ENCODE results near the gene DPH1. TPM values are rescaled to one million over a fixed set of nuclear protein-coding genes. Genes with fewer than 3 reads are reported as not detected.

The DPH1 gene
- total RNA-seq, 2 donors from 2014 or later = 31.1 to 48.3 TPM

DNA sequence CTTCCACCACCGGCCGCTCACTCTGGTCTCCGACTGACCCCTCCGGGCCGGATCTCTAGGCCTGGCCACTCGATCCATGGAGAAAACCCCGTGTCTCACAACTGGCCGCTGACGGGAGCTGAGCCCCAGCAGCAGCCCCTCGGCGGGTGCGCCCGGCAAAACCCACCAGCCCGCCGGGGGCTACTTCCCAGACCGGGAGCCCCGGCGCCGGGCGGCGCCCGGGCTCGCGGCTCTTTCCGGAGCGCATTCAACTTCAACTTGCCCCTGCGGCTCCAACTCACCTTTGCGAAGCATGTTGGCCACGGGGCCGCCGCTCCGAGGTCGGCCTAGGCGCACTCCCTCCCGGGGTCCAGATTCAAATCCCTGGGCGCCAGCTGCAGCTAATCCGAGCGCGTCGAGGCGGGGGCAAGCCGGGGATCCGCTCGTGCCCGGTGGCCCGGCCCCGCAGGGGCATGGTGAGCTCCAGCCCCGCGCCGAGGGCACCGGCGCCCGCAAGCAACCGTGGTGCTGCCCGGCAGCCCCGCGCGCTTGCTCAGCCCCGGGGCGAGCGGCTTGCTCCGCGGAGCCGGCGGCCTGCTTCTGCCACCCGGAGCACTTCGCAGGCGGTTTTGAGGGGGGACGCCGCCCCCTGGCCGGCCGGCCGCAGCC lies 5.3 kb upstream of the DPH1 start:
- no peak overlapping the region for H3K27ac Mint-ChIP-seq
- TF ChIP-seq, protein P1, sequence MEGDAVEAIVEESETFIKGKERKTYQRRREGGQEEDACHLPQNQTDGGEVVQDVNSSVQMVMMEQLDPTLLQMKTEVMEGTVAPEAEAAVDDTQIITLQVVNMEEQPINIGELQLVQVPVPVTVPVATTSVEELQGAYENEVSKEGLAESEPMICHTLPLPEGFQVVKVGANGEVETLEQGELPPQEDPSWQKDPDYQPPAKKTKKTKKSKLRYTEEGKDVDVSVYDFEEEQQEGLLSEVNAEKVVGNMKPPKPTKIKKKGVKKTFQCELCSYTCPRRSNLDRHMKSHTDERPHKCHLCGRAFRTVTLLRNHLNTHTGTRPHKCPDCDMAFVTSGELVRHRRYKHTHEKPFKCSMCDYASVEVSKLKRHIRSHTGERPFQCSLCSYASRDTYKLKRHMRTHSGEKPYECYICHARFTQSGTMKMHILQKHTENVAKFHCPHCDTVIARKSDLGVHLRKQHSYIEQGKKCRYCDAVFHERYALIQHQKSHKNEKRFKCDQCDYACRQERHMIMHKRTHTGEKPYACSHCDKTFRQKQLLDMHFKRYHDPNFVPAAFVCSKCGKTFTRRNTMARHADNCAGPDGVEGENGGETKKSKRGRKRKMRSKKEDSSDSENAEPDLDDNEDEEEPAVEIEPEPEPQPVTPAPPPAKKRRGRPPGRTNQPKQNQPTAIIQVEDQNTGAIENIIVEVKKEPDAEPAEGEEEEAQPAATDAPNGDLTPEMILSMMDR (conservative IDR thresholded peaks at IDR 0.05) = no peak
- H3K4me3 Mint-ChIP-seq = peak overlapping the region; percentile 72
- peaks cover 17% of the 10 kb centered on the region for H3K4me1 Mint-ChIP-seq
- Histone ChIP-seq H3K36me3 (ENCODE audit: control insufficient read depth, insufficient read depth, low read length) (peaks cover 10% of the 10 kb centered on the region), H3K4me3 (ENCODE audit: low read length) (peak overlapping the region; percentile 86), H3K9ac (ENCODE audit: extremely low read depth, low read length, poor library complexity, severe bottlenecking) (peak overlapping the region; percentile 75), H3K4me1 (ENCODE audit: control insufficient read depth, insufficient read depth, low read length) (no peaks in the 10 kb centered on the region), H3K27me3 (ENCODE audit: control insufficient read depth, insufficient read depth, low read length, poor library complexity, severe bottlenecking) (peaks cover 12% of the 10 kb centered on the region), H3K27ac (ENCODE audit: low read depth, low read length) (no peak overlapping the region), H3K9me3 (ENCODE audit: control insufficient read depth, low read length) (no peaks in the 10 kb centered on the region)
- peaks cover 4% of the 10 kb centered on the region for H3K9me3 Mint-ChIP-seq
- 1% methylated on average over 35 to 73 of the region's 73 CpGs for WGBS, 2 experiments (ENCODE audit: insufficient coverage in 1 of 2, insufficient read length in 1 of 2)
- peaks cover 85% of the 10 kb centered on the region for H3K27me3 Mint-ChIP-seq (ENCODE audit: insufficient read depth)
- no peaks in the 10 kb centered on the region for H3K36me3 Mint-ChIP-seq (ENCODE audit: low read depth)
- DNase-seq = peak; percentile 85

DNA sequence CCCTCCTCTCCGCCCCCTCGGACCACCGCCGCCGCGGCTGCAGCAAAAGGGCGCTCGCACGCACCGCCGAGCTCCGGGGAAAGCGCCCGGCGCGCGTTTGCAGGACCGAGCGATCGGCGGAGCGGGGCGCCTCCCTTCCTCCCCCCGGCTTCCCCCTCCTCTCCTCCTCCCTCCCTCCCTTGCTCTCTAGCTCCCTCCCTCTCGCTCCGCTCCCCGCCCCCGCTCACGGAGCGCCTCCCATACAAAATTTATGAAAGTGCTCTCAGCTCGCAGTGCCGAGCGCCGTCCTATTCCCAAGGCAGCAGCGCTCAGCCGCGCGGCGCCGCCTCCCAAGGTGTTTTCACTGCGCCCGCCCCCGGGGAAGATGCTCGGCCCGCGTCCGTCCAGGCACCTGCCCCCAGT lies 4.7 kb upstream of the DPH1 start, which contains the start of gene RTN4RL1:
TSS of gene RTN4RL1 (minus strand) at position 115 of the 402 bp plus-strand sequence. CDS start 469 bp downstream, outside the sequence.
- Histone ChIP-seq H3K36me3 (ENCODE audit: control insufficient read depth, insufficient read depth, low read length) (peaks cover 7% of the 10 kb centered on the region), H3K4me3 (ENCODE audit: low read length) (peak within 1 kb of the TSS; percentile 86), H3K27ac (ENCODE audit: low read depth, low read length) (no peak within 1 kb of the TSS), H3K4me1 (ENCODE audit: control insufficient read depth, insufficient read depth, low read length) (no peaks in the 10 kb centered on the region), H3K27me3 (ENCODE audit: control insufficient read depth, insufficient read depth, low read length, poor library complexity, severe bottlenecking) (peaks cover 11% of the 10 kb centered on the region), H3K9ac (ENCODE audit: extremely low read depth, low read length, poor library complexity, severe bottlenecking) (peak within 1 kb of the TSS; percentile 75), H3K9me3 (ENCODE audit: control insufficient read depth, low read length) (no peaks in the 10 kb centered on the region)
- H3K4me3 Mint-ChIP-seq = peak within 1 kb of the TSS; percentile 72
- peak within 1 kb of the TSS; percentile 2 for H3K27ac Mint-ChIP-seq
- WGBS, 2 experiments (ENCODE audit: insufficient coverage in 1 of 2, insufficient read length in 1 of 2) = 0% methylated on average over 11 to 47 of the region's 47 CpGs
- TF ChIP-seq, protein P1 (conservative IDR thresholded peaks at IDR 0.05) = no peak
- peak; percentile 90 for DNase-seq
- peaks cover 12% of the 10 kb centered on the region for H3K4me1 Mint-ChIP-seq
- peaks cover 4% of the 10 kb centered on the region for H3K9me3 Mint-ChIP-seq
- peaks cover 81% of the 10 kb centered on the region for H3K27me3 Mint-ChIP-seq (ENCODE audit: insufficient read depth)
- no peaks in the 10 kb centered on the region for H3K36me3 Mint-ChIP-seq (ENCODE audit: low read depth)

DNA sequence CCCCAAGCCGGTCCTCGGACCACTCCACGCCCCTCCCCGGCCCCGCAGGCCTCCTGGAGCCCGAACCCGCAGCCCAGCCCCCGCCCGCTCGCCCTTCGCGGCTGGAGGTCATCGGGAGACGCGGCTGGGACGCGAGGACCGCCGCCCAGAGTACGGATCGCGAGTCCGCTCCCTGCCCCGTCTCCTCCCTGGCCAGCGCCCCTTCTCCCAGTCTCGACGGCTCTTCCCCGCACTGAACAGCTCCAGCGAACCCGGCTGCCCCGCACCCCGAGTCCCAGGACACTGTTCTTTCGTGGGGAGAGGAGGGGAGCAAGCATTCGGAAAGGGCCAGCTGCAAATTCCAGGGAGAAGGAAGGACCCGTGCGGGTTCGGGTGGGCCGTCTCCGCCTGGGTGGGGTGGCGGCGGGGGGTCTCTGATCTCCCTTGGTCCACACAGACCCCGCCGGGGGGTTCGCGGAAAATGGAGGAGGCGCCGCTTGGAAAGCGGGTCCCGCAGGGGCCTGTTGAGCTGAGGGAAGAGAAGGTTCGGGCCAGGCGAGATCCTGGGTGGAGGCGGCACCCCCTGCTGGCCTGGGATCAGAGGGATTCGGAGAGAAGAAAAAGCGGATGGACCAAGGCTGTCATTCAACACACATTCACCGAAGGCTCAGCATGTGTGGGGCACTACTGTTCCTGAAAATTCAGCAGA lies 4.2 kb upstream of the DPH1 start:
- Mint-ChIP-seq H3K36me3 (ENCODE audit: low read depth) (no peaks in the 10 kb centered on the region), H3K27ac (peak overlapping the region; percentile 2), H3K27me3 (ENCODE audit: insufficient read depth) (peaks cover 76% of the 10 kb centered on the region), H3K4me1 (peaks cover 12% of the 10 kb centered on the region), H3K4me3 (peak overlapping the region; percentile 72), H3K9me3 (peaks cover 4% of the 10 kb centered on the region)
- TF ChIP-seq, protein P1 (conservative IDR thresholded peaks at IDR 0.05) = peak; percentile 77
- H3K4me3 ChIP-seq (ENCODE audit: low read length) = peak overlapping the region; percentile 86
- peaks cover 1% of the 10 kb centered on the region for H3K4me1 ChIP-seq (ENCODE audit: control insufficient read depth, insufficient read depth, low read length)
- H3K27me3 ChIP-seq (ENCODE audit: control insufficient read depth, insufficient read depth, low read length, poor library complexity, severe bottlenecking) = peaks cover 5% of the 10 kb centered on the region
- no peaks in the 10 kb centered on the region for H3K9me3 ChIP-seq (ENCODE audit: control insufficient read depth, low read length)
- peak; percentile 92 for DNase-seq
- peaks cover 4% of the 10 kb centered on the region for H3K36me3 ChIP-seq (ENCODE audit: control insufficient read depth, insufficient read depth, low read length)
- 0 to 2% methylated on average over 5 to 55 of the region's 55 CpGs for WGBS, 2 experiments (ENCODE audit: insufficient coverage in 1 of 2, insufficient read length in 1 of 2)
- H3K9ac ChIP-seq (ENCODE audit: extremely low read depth, low read length, poor library complexity, severe bottlenecking) = no peak overlapping the region
- H3K27ac ChIP-seq (ENCODE audit: low read depth, low read length) = no peak overlapping the region

All from endodermal cell (in vitro differentiated cells).